ENCODE measurements around the gene ACBD6.
"Not testable (repeated sequence)": the region's sequence is repeated elsewhere in the genome, so short reads cannot be mapped to it uniquely, and the experiment has no call there.

ACBD6 gene

GRCh38 chr1:180497826-180498225, 4.6 kb downstream of the ACBD6 start:
- DNase-seq (ENCODE audit: extremely low spot score, insufficient read length, low read depth) (no peak), FAIRE-seq (no peak)

GRCh38 chr1:180494370-180494769, 8.0 kb downstream of the ACBD6 start:
- DNase-seq (ENCODE audit: extremely low spot score, insufficient read length, low read depth): no peak
- FAIRE-seq: no peak

- DNase-seq (ENCODE audit: extremely low spot score, insufficient read length, low read depth) (no peak), FAIRE-seq (no peak)
Measured at GRCh38 chr1:180489976-180490375, 12.4 kb downstream of the ACBD6 start.

GRCh38 chr1:180489313-180489712, 13.1 kb downstream of the ACBD6 start:
- FAIRE-seq (no peak), DNase-seq (ENCODE audit: extremely low spot score, insufficient read length, low read depth) (no peak)

- DNase-seq (ENCODE audit: extremely low spot score, insufficient read length, low read depth) (no peak), FAIRE-seq (no peak)
Measured at GRCh38 chr1:180488661-180489060, 13.7 kb downstream of the ACBD6 start.

- DNase-seq (ENCODE audit: extremely low spot score, insufficient read length, low read depth) (no peak), FAIRE-seq (no peak)
Measured at GRCh38 chr1:180486092-180486491, 16.3 kb downstream of the ACBD6 start.

- no peak for DNase-seq (ENCODE audit: extremely low spot score, insufficient read length, low read depth)
- no peak for FAIRE-seq
Measured at GRCh38 chr1:180484490-180484889, 17.9 kb downstream of the ACBD6 start.

GRCh38 chr1:180482425-180483275, 19.7 kb downstream of the ACBD6 start:
- FAIRE-seq (peak; percentile 84), DNase-seq (ENCODE audit: extremely low spot score, insufficient read length, low read depth) (no peak)

GRCh38 chr1:180470031-180470430, 32.3 kb downstream of the ACBD6 start:
- FAIRE-seq: no peak

GRCh38 chr1:180468311-180468710, 34.1 kb downstream of the ACBD6 start:
- FAIRE-seq (no peak), DNase-seq (ENCODE audit: extremely low spot score, insufficient read length, low read depth) (no peak)

More at GRCh38 chr1:180470031-180470430, 32.3 kb downstream of the ACBD6 start:
- DNase-seq (ENCODE audit: extremely low spot score, insufficient read length, low read depth): no peak

- no peak for DNase-seq (ENCODE audit: extremely low spot score, insufficient read length, low read depth)
- FAIRE-seq: no peak
Measured at GRCh38 chr1:180462102-180462501, 40.3 kb downstream of the ACBD6 start.

- not testable (repeated sequence) for DNase-seq (ENCODE audit: extremely low spot score, insufficient read length, low read depth); FAIRE-seq
Measured at GRCh38 chr1:180461682-180462081, 40.7 kb downstream of the ACBD6 start.

GRCh38 chr1:180458807-180459206, 43.6 kb downstream of the ACBD6 start:
- DNase-seq (ENCODE audit: extremely low spot score, insufficient read length, low read depth): no peak
- FAIRE-seq: no peak

GRCh38 chr1:180456191-180456590, 46.2 kb downstream of the ACBD6 start:
- no peak for FAIRE-seq
- DNase-seq (ENCODE audit: extremely low spot score, insufficient read length, low read depth): no peak

- no peak for DNase-seq (ENCODE audit: extremely low spot score, insufficient read length, low read depth)
- FAIRE-seq: peak; percentile 45
Measured at GRCh38 chr1:180451504-180451903, 50.9 kb downstream of the ACBD6 start.

GRCh38 chr1:180444522-180444921, 57.9 kb downstream of the ACBD6 start:
- DNase-seq (ENCODE audit: extremely low spot score, insufficient read length, low read depth): no peak
- no peak for FAIRE-seq

- DNase-seq (ENCODE audit: extremely low spot score, insufficient read length, low read depth) (no peak), FAIRE-seq (no peak)
Measured at GRCh38 chr1:180440335-180440734, 62.0 kb downstream of the ACBD6 start.

GRCh38 chr1:180435566-180435965, 66.8 kb downstream of the ACBD6 start:
- FAIRE-seq: no peak

GRCh38 chr1:180433873-180434272, 68.5 kb downstream of the ACBD6 start:
- FAIRE-seq (no peak), DNase-seq (ENCODE audit: extremely low spot score, insufficient read length, low read depth) (no peak)

More at GRCh38 chr1:180435566-180435965, 66.8 kb downstream of the ACBD6 start:
- no peak for DNase-seq (ENCODE audit: extremely low spot score, insufficient read length, low read depth)

GRCh38 chr1:180431683-180432082, 70.7 kb downstream of the ACBD6 start:
- DNase-seq (ENCODE audit: extremely low spot score, insufficient read length, low read depth) (no peak), FAIRE-seq (no peak)

GRCh38 chr1:180428782-180429695, 73.3 kb downstream of the ACBD6 start:
- FAIRE-seq (peak; percentile 29), DNase-seq (ENCODE audit: extremely low spot score, insufficient read length, low read depth) (no peak)

Data from GM18507 (cell line).